Thoracic aorta (tissue), 2 donors: ENCODE measurements around the gene NUTF2. TPM values are rescaled to one million over a fixed set of nuclear protein-coding genes. Genes with fewer than 3 reads are reported as not detected.
"Not testable (repeated sequence)": the region's sequence is repeated elsewhere in the genome, so short reads cannot be mapped to it uniquely, and the experiment has no call there.

Experiments used
- ATAC-seq: fragments of 150-250 bp; one replicate; pipeline ENCODE4 v1.8.0; 2017; ENCODE audit warnings: low read depth; ENCODE audit not compliant: insufficient number of reproducible peaks, low FRiP score
- DNase-seq: peaks from one replicate; pipeline ENCODE4 v3.0.0-alpha.2; 2020; ENCODE audit warnings: low spot score
- H3K27ac ChIP-seq, 2 donors: fragments of 200-600 bp; sonication (generic); 1 replicate in 1 of 2; 2 replicates in 1 of 2; pipeline ENCODE4 v1.5.1; 2016; ENCODE audit warnings: mild to moderate bottlenecking in 2 of 2, moderate library complexity in 2 of 2
- H3K27me3 ChIP-seq: fragments of 200-600 bp; sonication (generic); replicated peaks from 2 replicates; pipeline ENCODE4 v1.6.0; 2016; ENCODE audit warnings: mild to moderate bottlenecking; ENCODE audit not compliant: insufficient read depth
- H3K36me3 ChIP-seq: fragments of 200-600 bp; sonication (generic); one replicate; pipeline ENCODE4 v1.5.1; 2016
- H3K4me1 ChIP-seq, 2 donors: fragments of 200-600 bp; sonication (generic); 1 replicate in 1 of 2; 2 replicates in 1 of 2; pipeline versions ENCODE4 v1.5.1 to v1.6.0; 2016; ENCODE audit warnings: low read depth in 2 of 2, mild to moderate bottlenecking in 1 of 2; ENCODE audit not compliant: control insufficient read depth in 1 of 2
- H3K4me3 ChIP-seq: fragments of 200-600 bp; sonication (generic); 2 replicates; pipeline ENCODE4 v1.5.1; 2016; ENCODE audit warnings: mild to moderate bottlenecking
- H3K9me3 ChIP-seq: fragments of 200-600 bp; sonication (generic); 2 replicates; pipeline ENCODE4 v1.5.1; 2016
- total RNA-seq, 2 donors: library from RNA; depleted of rRNA; stranded (reverse); fragments of >200 nt; gene quantifications; one replicate each; pipeline versions ENCODE4 v1.1.0 to v1.2.3, GENCODE V29; 2016
- TF ChIP-seq, protein P1 (sequence below): fragments of 200-600 bp; sonication (generic); IDR thresholded peaks from one replicate; pipeline ENCODE4 v1.5.1; 2019; ENCODE audit warnings: antibody characterized with exemption

The NUTF2 gene
- total RNA-seq, 2 donors from 2014 or later: 79.0 to 172 TPM

DNA sequence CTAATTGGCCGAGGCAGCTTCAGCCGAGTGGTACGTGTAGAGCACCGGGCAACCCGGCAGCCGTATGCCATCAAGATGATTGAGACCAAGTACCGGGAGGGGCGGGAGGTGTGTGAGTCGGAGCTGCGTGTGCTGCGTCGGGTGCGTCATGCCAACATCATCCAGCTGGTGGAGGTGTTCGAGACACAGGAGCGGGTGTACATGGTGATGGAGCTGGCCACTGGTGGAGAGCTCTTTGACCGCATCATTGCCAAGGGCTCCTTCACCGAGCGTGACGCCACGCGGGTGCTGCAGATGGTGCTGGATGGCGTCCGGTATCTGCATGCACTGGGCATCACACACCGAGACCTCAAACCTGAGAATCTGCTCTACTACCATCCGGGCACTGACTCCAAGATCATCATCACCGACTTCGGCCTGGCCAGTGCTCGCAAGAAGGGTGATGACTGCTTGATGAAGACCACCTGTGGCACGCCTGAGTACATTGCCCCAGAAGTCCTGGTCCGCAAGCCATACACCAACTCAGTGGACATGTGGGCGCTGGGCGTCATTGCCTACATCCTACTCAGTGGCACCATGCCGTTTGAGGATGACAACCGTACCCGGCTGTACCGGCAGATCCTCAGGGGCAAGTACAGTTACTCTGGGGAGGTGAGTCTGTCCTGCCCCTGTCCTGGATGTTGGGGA, 62.5 kb downstream of the NUTF2 start:
- Histone ChIP-seq H3K36me3 (peaks cover 24% of the 10 kb centered on the region), H3K4me1 (no peaks in the 10 kb centered on the region), H3K4me3 (no peak overlapping the region), H3K9me3 (no peaks in the 10 kb centered on the region), H3K27ac (no peak overlapping the region), H3K27me3 (no peaks in the 10 kb centered on the region)
- TF ChIP-seq, protein P1, sequence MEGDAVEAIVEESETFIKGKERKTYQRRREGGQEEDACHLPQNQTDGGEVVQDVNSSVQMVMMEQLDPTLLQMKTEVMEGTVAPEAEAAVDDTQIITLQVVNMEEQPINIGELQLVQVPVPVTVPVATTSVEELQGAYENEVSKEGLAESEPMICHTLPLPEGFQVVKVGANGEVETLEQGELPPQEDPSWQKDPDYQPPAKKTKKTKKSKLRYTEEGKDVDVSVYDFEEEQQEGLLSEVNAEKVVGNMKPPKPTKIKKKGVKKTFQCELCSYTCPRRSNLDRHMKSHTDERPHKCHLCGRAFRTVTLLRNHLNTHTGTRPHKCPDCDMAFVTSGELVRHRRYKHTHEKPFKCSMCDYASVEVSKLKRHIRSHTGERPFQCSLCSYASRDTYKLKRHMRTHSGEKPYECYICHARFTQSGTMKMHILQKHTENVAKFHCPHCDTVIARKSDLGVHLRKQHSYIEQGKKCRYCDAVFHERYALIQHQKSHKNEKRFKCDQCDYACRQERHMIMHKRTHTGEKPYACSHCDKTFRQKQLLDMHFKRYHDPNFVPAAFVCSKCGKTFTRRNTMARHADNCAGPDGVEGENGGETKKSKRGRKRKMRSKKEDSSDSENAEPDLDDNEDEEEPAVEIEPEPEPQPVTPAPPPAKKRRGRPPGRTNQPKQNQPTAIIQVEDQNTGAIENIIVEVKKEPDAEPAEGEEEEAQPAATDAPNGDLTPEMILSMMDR: no peak
- DNase-seq: no peak
- no peak for ATAC-seq

DNA sequence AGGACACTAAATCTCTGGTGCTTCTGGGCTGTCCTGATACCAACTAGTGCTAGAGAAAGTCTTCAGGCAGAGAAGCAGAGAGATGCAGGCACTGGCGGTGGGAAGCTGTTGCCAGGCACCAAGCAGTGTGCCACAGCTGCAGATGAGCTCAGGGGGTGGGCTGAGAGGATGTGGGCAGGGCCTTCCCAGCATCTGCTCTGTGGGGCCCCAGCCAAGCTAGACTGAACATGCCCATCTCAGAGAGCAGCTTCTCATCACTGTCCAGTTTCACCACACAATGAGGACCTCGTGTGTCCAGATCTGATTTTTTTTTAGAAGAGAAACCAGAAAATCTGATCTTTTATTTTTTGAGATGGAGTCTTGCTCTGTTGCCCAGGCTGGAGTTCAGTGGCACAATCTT, 63.4 kb downstream of the NUTF2 start:
- Histone ChIP-seq H3K4me1 (peaks cover 0 to 5% of the 10 kb centered on the region in 2 donors), H3K27me3 (no peaks in the 10 kb centered on the region), H3K36me3 (peaks cover 24% of the 10 kb centered on the region), H3K9me3 (no peaks in the 10 kb centered on the region), H3K4me3 (no peak overlapping the region), H3K27ac (no peak overlapping the region)
- DNase-seq (no peak), ATAC-seq (no peak)
- TF ChIP-seq, protein P1: no peak

DNA sequence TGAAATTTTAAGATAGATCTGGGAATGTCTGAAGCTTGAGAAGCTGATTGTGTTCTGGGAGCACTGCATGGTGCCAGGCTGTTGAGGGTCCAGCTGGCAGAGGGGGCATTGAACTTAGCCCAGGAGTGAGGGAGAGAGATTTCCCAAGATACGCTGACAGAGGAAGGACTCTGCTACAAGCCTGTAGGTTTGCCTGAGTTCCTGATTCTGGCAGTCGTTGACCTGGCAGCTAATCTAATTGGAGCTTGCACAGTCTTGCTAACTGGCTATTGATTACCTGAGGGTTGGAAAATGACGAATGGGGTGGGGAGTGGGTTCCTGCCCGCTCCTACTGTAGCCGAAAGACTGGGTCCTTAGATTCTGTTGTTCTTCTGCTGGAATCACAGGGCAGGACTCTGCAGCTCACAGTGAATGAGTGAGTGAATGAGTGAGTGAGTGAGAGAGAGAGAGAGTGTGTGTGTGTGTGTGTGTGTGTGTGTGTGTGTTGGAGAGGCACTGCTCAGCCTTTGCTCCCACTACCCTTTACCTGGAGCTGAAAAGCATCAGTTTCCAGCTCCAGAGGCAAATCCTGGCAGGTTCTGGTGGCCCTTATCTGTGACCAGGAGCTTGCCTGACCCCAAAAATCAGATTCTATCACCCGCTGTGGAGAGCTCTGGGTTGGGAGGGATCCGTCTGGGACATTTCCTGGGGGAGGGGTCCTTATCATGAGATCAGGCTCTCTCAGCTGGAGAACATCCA, 68.2 kb downstream of the NUTF2 start:
- DNase-seq (no peak), ATAC-seq (no peak)
- TF ChIP-seq, protein P1: no peak
- peaks cover 9% of the 10 kb centered on the region for H3K36me3 ChIP-seq
- no peaks in the 10 kb centered on the region for H3K27me3 ChIP-seq
- H3K27ac ChIP-seq: no peak overlapping the region
- H3K9me3 ChIP-seq: no peaks in the 10 kb centered on the region
- peaks cover 18 to 38% of the 10 kb centered on the region in 2 donors for H3K4me1 ChIP-seq
- H3K4me3 ChIP-seq: no peak overlapping the region

DNA sequence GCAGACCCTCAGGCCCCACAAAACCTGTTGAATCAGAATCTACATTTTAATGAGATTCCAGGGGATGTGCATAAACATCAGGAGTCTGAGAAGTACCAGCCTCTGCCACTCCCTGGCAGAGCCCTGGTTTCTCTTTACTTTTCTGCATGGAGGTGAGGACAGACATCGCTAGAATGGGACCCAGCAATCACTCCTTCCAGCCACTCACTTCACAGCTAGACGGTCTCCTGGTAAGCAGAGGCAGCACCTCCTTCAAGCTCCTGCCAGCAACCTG, 68.7 kb downstream of the NUTF2 start:
- not testable (repeated sequence) for H3K27ac ChIP-seq, H3K9me3 ChIP-seq, H3K27me3 ChIP-seq, ATAC-seq, DNase-seq, H3K36me3 ChIP-seq, H3K4me3 ChIP-seq
- peaks cover 18 to 38% of the 10 kb centered on the region in 2 donors for H3K4me1 ChIP-seq

DNA sequence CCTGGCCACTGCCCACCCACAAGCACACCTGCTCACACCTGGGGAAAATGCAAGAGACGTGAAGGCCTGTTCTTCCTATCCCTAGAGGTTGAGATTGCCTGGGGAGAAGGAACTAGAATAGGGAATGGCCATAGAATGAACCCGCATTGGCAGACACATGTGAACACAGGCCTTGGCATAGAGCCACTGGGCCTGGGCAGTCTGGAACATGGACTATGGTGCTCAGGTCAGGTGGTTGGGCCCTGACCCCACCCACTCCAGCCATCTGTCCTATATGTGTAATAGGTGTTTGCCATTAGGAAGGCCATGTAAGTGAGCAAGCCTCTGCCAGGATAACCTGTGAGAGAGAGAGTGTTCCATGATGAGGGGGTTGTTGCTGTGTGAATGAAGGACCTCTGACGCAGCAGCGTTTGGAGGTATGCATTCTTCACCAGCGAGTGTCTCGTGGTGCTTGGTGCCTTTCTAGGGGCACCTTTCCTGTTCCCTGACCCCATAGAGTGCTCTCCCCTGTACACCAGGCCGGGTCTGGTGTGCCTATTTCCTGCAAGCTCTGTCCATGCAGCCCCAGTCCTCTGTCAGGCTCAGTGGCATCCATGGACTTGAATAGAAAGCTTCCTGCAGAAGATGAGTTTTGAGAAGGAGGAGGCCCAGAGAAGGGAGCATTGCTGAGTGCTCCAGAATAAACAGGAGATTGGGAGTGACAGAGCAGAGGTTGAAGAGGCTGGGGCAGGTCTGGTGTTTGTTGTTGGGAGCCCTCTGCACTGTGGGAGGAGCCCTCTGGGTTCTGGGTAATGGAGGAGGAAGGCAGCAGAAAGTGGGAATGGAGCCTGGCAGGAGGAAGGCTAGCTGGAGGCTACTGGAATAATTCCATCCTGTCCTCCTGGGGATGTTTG, 69.3 kb downstream of the NUTF2 start:
- TF ChIP-seq, protein P1: no peak
- Histone ChIP-seq H3K4me1 (peaks cover 18 to 38% of the 10 kb centered on the region in 2 donors), H3K9me3 (no peaks in the 10 kb centered on the region), H3K36me3 (no peaks in the 10 kb centered on the region), H3K27ac (peak overlapping the region; percentile 13 to 35), H3K4me3 (no peak overlapping the region), H3K27me3 (no peaks in the 10 kb centered on the region)
- no peak for DNase-seq
- no peak for ATAC-seq
